Fibroblast of lung (primary cell): ENCODE results near the gene OTUD3. TPM values are rescaled to one million over a fixed set of nuclear protein-coding genes. Genes with fewer than 3 reads are reported as not detected.

Source experiments
- DNase-seq, 2 donors: peaks; one replicate each; pipeline versions ENCODE4 v3.0.0 to v3.0.0-alpha.2; 2010; ENCODE audit warnings: low read depth in 2 of 2
- H2AFZ ChIP-seq: 2 replicates; pipeline ENCODE4 v1.5.1; 2012; ENCODE audit warnings: low read length, control low read depth, inconsistent platforms
- H3K27ac ChIP-seq: 2 replicates; pipeline ENCODE4 v1.5.1; 2011; ENCODE audit warnings: low read length, control low read depth; ENCODE audit not compliant: insufficient read depth
- H3K27me3 ChIP-seq: 2 replicates; pipeline ENCODE4 v1.5.1; 2011; ENCODE audit warnings: mild to moderate bottlenecking, low read length; ENCODE audit not compliant: control insufficient read depth, insufficient read depth
- H3K36me3 ChIP-seq: 2 replicates; pipeline ENCODE4 v1.5.1; 2011; ENCODE audit warnings: low read length; ENCODE audit not compliant: control insufficient read depth, insufficient read depth
- H3K4me1 ChIP-seq: 2 replicates; pipeline ENCODE4 v1.5.1; 2011; ENCODE audit warnings: low read length; ENCODE audit not compliant: control insufficient read depth, insufficient read depth; ENCODE audit errors: extremely low read depth
- H3K4me2 ChIP-seq: 2 replicates; pipeline ENCODE4 v1.5.1; 2011; ENCODE audit warnings: low read length, control low read depth; ENCODE audit not compliant: insufficient read depth; ENCODE audit errors: extremely low read depth
- H3K4me3 ChIP-seq, 4 experiments: fragments of 200-600 bp in 1 of 4; sonication (generic) in 1 of 4; replicated peaks in 1 of 4; 2 replicates each; pipeline ENCODE4 v1.5.1; 2011 to 2016; ENCODE audit warnings: low read length in 4 of 4, low read depth in 3 of 4, mild to moderate bottlenecking in 3 of 4, control low read depth in 2 of 4, inconsistent platforms in 1 of 4, mixed read lengths in 1 of 4; ENCODE audit not compliant: insufficient read depth in 1 of 4; ENCODE audit errors: control extremely low read depth in 1 of 4
- H3K79me2 ChIP-seq: 2 replicates; pipeline ENCODE4 v1.5.1; 2012; ENCODE audit warnings: mild to moderate bottlenecking, low read length, inconsistent platforms; ENCODE audit not compliant: control insufficient read depth, insufficient read depth
- H3K9ac ChIP-seq: 2 replicates; pipeline ENCODE4 v1.5.1; 2011; ENCODE audit warnings: mild to moderate bottlenecking, low read length, control low read depth; ENCODE audit not compliant: insufficient read depth
- H3K9me3 ChIP-seq: 2 replicates; pipeline ENCODE4 v1.5.1; 2012; ENCODE audit warnings: low read depth, low read length; ENCODE audit not compliant: control insufficient read depth, insufficient read depth
- H4K20me1 ChIP-seq: 2 replicates; pipeline ENCODE4 v1.5.1; 2011; ENCODE audit warnings: low read length; ENCODE audit not compliant: control insufficient read depth, insufficient read depth; ENCODE audit errors: extremely low read depth
- CTCF ChIP-seq, 2 donors: IDR thresholded peaks in 1 of 2; conservative IDR thresholded peaks in 1 of 2; 1 replicate in 1 of 2; 2 replicates in 1 of 2; pipeline ENCODE4 v1.5.1; 2011 to 2012; ENCODE audit warnings: low read length in 2 of 2, control low read depth in 1 of 2, inconsistent platforms in 1 of 2, low read depth in 1 of 2, mild to moderate bottlenecking in 1 of 2
- EZH2 ChIP-seq: IDR thresholded peaks from 2 replicates; pipeline ENCODE4 v1.5.1; 2012; ENCODE audit warnings: low read length, control low read depth, mild to moderate bottlenecking; ENCODE audit errors: missing control alignments
- polyA plus RNA-seq, 2 donors: library from polyadenylated mRNA; depleted of rRNA in 1 of 2; stranded (reverse) in 1 of 2; unstranded in 1 of 2; fragments of >200 nt; gene quantifications; 2 replicates each; pipeline ENCODE4 v1.2.1, GENCODE V29; 2011 to 2012; ENCODE audit warnings: missing spikeins in 1 of 2
- total RNA-seq: library from RNA; depleted of rRNA; stranded (reverse); fragments of >200 nt; gene quantifications from 2 replicates; pipeline ENCODE4 v1.2.1, GENCODE V29; 2014

Gene OTUD3
- total and polyA plus RNA-seq, 2 donors (not counting 1 experiment from before 2014, with no cell fraction given): 3.0 to 5.0 TPM

GRCh38 chr1:19938472-19938871, 56.3 kb downstream of the OTUD3 start:
- H3K9me3 ChIP-seq: no peaks in the 10 kb centered on the region
- TF ChIP-seq CTCF (conservative IDR thresholded peaks at IDR 0.05 in 1 of 2, IDR thresholded peaks at IDR 0.05 in 1 of 2; ENCODE audit: low read depth in 1 of 2, low read length in 2 of 2) (no peak), EZH2 (no peak)
- DNase-seq: no peak

GRCh38 chr1:19940486-19941205, 58.5 kb downstream of the OTUD3 start:
- TF ChIP-seq CTCF (conservative IDR thresholded peaks at IDR 0.05 in 1 of 2, IDR thresholded peaks at IDR 0.05 in 1 of 2; ENCODE audit: low read depth in 1 of 2, low read length in 2 of 2): no peak
- no peak for TF ChIP-seq EZH2
- no peaks in the 10 kb centered on the region for H3K9me3 ChIP-seq
- H3K27ac ChIP-seq: no peak overlapping the region
- no peak overlapping the region for H3K4me2 ChIP-seq
- H3K9ac ChIP-seq: no peak overlapping the region
- no peaks in the 10 kb centered on the region for H3K36me3 ChIP-seq
- no peaks in the 10 kb centered on the region for H3K4me1 ChIP-seq
- H2AFZ ChIP-seq: no peak overlapping the region
- H3K4me3 ChIP-seq: no peak overlapping the region
- peaks cover under 1% of the 10 kb centered on the region for H3K27me3 ChIP-seq
- no peaks in the 10 kb centered on the region for H4K20me1 ChIP-seq
- no peaks in the 10 kb centered on the region for H3K79me2 ChIP-seq
- no peak for DNase-seq

More at GRCh38 chr1:19938472-19938871, 56.3 kb downstream of the OTUD3 start:
- H3K79me2 ChIP-seq: no peaks in the 10 kb centered on the region
- no peak overlapping the region for H3K4me3 ChIP-seq
- H3K4me1 ChIP-seq: no peaks in the 10 kb centered on the region
- H3K4me2 ChIP-seq: no peak overlapping the region
- H3K9ac ChIP-seq: no peak overlapping the region
- H4K20me1 ChIP-seq: no peaks in the 10 kb centered on the region
- H3K36me3 ChIP-seq: no peaks in the 10 kb centered on the region
- H3K27me3 ChIP-seq: no peaks in the 10 kb centered on the region
- H3K27ac ChIP-seq: no peak overlapping the region
- H2AFZ ChIP-seq: no peak overlapping the region

- Histone ChIP-seq H3K9me3 (no peaks in the 10 kb centered on the region), H2AFZ (no peak overlapping the region), H4K20me1 (no peaks in the 10 kb centered on the region), H3K9ac (no peak overlapping the region), H3K27ac (no peak overlapping the region), H3K79me2 (no peaks in the 10 kb centered on the region), H3K4me3 (no peak overlapping the region), H3K36me3 (no peaks in the 10 kb centered on the region), H3K27me3 (peaks cover 4% of the 10 kb centered on the region), H3K4me1 (no peaks in the 10 kb centered on the region), H3K4me2 (no peak overlapping the region)
- TF ChIP-seq CTCF (conservative IDR thresholded peaks at IDR 0.05 in 1 of 2, IDR thresholded peaks at IDR 0.05 in 1 of 2; ENCODE audit: low read depth in 1 of 2, low read length in 2 of 2) (no peak), EZH2 (no peak)
- no peak for DNase-seq
Observed at GRCh38 chr1:19941206-19941568, 59.0 kb downstream of the OTUD3 start.
